HCT116 (cell line): ENCODE results near the gene AQP7.

Source experiments
- CEBPB ChIP-seq: IDR thresholded peaks from 2 replicates; pipeline ENCODE4 v1.6.1; 2012; ENCODE audit warnings: low read depth
- CTCF ChIP-seq, 3 experiments: fragments of 200-600 bp in 1 of 3; sonication (generic) in 1 of 3; IDR thresholded peaks in 2 of 3; conservative IDR thresholded peaks in 1 of 3; 2 replicates each; pipeline ENCODE4 v1.5.1; 2012 to 2017; ENCODE audit warnings: low read depth in 2 of 3, low read length in 2 of 3, antibody characterized with exemption in 1 of 3, borderline replicate concordance in 1 of 3, control low read depth in 1 of 3, mild to moderate bottlenecking in 1 of 3, mixed read lengths in 1 of 3, mixed run types in 1 of 3, moderate library complexity in 1 of 3; ENCODE audit not compliant: insufficient read depth in 1 of 3
- ELF1 ChIP-seq: IDR thresholded peaks from 2 replicates; pipeline ENCODE4 v1.6.1; 2012; ENCODE audit warnings: low read depth, borderline replicate concordance
- EZH2 ChIP-seq: fragments of 200-600 bp; sonication (generic); IDR thresholded peaks from 2 replicates; pipeline ENCODE4 v1.6.1; 2017; ENCODE audit warnings: antibody characterized with exemption, mixed run types
- EZH2phosphoT487 ChIP-seq: fragments of 200-600 bp; IDR thresholded peaks from 2 replicates; pipeline ENCODE4 v1.6.1; 2018; ENCODE audit warnings: antibody characterized with exemption, borderline replicate concordance
- RAD21 ChIP-seq: IDR thresholded peaks from 2 replicates; pipeline ENCODE4 v1.6.1; 2012; ENCODE audit warnings: low read depth, mild to moderate bottlenecking
- SIN3A ChIP-seq: IDR thresholded peaks from 2 replicates; pipeline ENCODE4 v1.6.1; 2012; ENCODE audit warnings: low read depth
- YY1 ChIP-seq: IDR thresholded peaks from 2 replicates; pipeline ENCODE4 v1.6.1; 2011; ENCODE audit warnings: low read length, low read depth, moderate library complexity, mild to moderate bottlenecking; ENCODE audit not compliant: insufficient replicate concordance; ENCODE audit errors: extremely low read depth

GRCh38 chr9:33443464-33444154, 41.2 kb upstream of the AQP7 start:
- no peak for TF ChIP-seq ELF1
- no peak for TF ChIP-seq CTCF (IDR thresholded peaks at IDR 0.05 in 2 of 3, conservative IDR thresholded peaks at IDR 0.05 in 1 of 3; ENCODE audit: borderline replicate concordance in 1 of 3, insufficient read depth in 1 of 3, low read depth in 2 of 3, low read length in 2 of 3)
- no peak for TF ChIP-seq YY1
- no peak for TF ChIP-seq SIN3A
- no peak for TF ChIP-seq RAD21
- TF ChIP-seq EZH2, result no peak
- TF ChIP-seq CEBPB, result no peak
- no peak for TF ChIP-seq EZH2phosphoT487
